Measurements from ENCODE around the gene PCID2.

PCID2 gene

DNA sequence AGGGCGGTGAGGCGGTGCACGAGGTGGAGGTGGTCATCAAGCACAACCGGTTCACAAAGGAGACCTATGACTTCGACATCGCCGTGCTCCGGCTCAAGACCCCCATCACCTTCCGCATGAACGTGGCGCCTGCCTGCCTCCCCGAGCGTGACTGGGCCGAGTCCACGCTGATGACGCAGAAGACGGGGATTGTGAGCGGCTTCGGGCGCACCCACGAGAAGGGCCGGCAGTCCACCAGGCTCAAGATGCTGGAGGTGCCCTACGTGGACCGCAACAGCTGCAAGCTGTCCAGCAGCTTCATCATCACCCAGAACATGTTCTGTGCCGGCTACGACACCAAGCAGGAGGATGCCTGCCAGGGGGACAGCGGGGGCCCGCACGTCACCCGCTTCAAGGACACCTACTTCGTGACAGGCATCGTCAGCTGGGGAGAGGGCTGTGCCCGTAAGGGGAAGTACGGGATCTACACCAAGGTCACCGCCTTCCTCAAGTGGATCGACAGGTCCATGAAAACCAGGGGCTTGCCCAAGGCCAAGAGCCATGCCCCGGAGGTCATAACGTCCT is 59.4 kb downstream of the PCID2 start:
- no peak for DNase-seq (ENCODE audit: low spot score)

DNA sequence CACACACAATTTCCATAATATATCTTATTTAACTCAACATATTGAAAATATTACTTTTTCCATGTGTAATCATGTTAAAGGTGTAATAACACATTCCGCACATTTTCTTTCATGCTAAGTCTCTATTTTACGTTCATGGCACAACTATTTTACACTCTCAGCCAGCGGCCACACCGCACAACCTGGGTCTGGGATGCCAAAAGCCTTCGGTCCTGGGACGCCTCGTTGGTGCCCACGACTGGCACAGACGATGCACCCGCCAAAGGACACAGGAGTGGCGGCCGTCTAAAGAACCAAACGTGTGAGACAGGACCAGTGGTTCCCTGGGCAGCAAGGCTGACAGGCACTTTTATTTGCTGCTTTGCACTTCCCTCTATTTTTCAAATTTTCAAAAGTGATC is 60.1 kb downstream of the PCID2 start:
- DNase-seq (ENCODE audit: low spot score), result no peak

DNA sequence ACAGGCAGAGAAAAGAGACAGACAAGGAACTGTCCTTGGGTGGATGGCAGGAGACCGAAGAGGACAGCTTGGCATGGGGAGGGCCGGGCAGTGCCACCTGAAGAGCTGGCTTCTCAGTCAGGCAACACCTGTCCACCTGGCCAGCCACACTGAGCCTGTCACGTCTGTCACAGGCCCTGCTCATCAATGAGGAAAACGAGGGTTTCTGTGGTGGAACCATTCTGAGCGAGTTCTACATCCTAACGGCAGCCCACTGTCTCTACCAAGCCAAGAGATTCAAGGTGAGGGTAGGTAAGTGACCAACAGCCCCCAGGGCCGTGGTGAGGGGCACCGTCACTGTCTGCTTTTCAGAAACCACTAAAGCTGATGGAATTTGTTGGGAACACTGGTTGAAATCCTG is 61.3 kb downstream of the PCID2 start:
- no peak for DNase-seq (ENCODE audit: low spot score)

DNA sequence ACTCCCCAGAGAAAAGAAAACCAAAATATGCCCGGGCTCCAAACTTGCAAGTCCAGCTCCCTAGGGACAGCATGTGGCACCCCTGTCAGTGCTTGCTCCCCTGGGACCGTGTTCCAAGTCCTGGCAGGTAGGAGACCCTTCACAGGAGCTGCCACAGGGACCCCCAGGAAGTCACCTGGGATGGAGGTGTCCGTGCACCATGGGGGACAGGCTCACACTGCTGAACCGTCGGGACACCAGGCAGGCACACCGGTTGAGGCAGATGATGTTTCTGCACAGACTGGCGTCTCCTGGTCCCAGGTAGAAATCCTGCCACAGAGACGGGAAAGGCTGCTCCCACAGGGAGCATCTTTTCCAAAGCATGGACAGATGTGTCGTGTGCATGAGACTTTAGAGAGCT is 61.7 kb downstream of the PCID2 start:
- DNase-seq (ENCODE audit: low spot score), result no peak

DNA sequence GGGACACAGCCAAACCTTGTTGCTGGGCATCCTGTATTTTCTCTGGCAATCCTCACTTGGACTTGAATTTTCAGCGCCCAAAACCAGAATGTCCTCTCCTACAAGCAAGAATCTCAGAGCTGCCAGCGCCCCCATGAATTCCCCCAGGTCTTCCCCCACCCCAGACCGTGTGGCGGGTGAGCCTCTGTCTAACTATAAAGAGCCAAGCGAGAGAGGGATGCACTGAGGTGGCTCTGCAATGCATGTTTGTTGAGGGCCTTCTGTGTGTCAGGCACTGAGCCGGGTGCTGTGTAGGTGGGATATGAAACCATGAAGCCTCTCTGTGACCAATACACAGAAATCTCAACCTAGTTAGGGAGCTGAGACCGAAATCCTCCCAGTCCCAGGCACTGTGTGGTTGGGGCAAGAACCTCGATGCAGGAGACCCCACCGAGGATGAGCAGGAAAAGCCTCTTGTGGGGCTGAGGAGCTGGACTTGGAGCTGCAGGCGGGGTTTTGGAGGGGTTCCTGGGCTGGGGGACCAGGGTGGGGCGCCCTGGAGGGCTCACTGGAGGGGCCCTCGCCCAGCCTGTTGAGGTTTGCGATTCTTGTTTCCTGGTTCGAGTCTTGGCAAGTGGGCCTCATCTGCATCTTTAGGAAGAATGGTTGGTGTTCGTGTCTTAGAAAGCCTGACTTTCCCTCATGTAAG is 62.4 kb downstream of the PCID2 start:
- DNase-seq (ENCODE audit: low spot score), result no peak

DNA sequence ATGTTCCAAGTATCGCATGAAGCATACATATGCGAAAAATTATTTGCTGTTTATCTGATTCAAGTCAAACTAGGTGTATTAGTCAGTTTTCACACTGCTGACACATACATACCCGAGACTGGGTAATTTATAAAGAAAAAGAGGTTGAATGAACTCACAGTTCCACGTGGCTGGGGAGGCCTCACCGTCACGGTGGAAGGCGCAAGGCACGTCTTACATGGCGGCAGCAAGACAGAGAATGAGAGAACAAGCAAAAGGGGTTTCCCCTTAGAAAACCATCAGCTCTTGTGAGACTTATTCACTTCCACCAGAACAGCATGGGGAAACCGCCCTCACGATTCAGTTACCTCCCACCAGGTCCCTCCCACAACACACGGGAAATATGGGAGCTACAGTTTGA is 63.0 kb downstream of the PCID2 start:
- no peak for DNase-seq (ENCODE audit: low spot score)

DNA sequence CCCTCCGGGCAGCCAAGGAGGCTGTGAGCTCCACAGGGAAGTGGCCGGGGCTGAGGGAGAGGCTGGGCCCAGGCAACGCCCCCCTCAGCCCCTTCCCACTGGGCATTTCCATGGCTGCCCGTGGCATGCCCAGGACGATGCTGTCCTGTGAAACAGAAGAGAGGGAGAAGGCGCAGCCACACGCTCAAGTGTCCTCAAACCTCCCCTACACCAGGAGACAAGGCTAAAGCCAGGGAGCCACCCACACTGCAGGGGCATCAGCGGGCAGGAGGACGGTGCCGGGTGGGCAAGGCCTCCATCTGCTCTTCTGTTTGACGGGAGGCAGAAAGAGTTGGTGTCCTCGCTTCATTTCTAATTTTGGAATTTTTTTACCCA is 64.2 kb downstream of the PCID2 start:
- DNase-seq (ENCODE audit: low spot score), result no peak

DNA sequence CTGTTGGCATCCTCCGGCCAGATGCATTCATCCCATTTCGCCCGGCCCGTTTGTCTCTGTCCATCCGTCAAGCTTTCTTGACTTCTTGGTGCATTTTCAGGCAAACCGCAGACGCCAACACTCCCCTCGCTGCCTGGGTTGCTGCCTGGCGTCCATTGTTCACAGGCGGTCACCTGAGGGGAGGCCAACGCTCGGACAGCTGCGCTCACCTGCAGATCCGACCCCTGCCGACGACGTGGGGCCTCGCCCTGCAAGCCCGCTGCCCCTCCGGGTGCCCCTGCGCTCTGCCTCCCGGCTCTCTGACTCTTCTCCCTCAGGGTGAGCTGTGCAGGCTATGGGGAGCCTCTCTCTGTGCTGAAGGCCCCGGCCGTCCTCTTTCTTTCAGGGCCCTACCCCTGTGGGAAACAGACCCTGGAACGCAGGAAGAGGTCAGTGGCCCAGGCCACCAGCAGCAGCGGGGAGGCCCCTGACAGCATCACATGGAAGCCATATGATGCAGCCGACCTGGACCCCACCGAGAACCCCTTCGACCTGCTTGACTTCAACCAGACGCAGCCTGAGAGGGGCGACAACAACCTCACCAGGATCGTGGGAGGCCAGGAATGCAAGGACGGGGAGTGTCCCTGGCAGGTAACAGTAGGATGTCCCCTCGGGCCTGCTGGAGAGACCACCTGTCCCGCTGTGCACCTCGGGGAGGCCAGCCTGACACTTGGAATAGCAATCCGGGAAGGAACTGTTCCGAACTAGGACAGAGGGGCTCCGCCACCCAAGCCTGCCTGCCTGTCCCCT is 64.8 kb downstream of the PCID2 start:
- no peak for DNase-seq (ENCODE audit: low spot score)

DNA sequence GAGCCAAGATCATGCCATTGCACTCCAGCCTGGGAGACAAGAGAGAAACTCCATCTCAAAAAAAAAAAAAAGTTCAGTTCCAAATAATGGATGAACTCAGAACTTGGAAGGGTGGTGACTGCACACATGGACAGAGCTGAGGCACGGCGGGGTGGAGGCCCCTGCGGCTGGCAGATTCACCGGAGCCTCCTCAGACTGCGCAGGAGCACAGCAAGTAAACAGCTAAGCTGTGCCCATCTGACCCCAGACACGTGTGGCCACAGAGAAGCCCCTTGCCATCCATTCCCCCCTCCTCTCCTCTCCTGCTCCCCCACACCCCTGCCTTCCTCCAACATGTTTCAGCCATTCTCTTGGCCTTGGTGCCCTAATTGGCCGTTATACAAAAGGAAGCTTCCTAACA is 65.6 kb downstream of the PCID2 start:
- DNase-seq (ENCODE audit: low spot score), result no peak

DNA sequence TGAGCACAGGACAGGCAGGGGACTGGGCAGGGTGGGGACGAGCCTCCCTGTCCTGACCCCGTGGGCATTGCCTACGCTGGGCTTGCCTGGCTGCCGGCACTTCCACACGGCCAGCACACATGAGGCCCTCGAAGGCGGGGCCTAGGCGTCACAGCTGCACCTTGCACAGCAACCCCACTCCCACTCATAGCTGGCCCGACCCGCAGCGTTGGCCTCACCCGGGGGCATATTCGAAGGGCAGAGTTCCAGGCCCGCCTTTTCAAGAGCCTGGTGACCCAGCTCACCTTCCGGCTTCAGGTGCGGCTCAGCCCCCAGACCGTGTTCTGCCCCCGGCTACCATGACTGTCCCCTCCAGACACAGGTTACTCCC is 66.9 kb downstream of the PCID2 start:
- DNase-seq (ENCODE audit: low spot score), result no peak

DNA sequence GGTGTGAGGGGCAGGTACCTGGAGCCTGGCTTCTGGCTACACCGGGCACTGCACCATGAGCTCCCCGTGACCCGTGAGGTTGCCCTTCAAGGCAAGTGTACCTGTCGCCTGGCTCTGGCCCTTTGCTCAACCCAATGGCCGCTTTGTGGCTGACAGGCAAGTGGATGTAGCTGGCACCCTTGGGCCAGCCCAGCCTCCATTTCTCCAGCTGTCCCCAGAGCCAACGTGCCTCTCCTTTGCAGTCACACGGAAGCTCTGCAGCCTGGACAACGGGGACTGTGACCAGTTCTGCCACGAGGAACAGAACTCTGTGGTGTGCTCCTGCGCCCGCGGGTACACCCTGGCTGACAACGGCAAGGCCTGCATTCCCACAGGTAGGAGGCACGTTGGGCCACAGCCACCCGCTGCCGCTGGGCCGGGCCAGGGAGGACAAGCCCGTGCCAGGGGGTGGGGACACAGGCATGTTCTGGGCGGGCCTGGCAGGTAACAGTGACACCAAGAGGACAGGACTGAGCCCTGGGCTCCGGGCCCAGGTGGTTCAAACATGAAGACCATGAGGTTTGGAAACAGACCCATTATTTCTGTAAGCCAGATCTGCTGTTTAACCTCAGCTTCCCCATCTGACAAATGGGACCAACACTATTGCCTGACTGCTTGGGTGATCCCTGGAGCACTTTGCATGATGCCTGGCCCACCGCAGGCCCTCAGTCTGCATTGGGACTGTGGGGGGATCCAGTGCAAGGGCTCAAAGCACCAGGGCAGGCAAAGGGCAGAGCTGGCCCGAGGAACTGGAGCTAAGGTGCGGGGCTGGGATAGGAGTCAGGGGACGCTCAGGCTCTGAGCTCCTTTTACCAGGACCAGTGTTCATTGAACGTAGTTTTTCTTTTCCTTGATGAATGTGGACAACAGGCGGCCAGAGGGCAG is 67.5 kb downstream of the PCID2 start:
- DNase-seq (ENCODE audit: low spot score), result no peak

DNA sequence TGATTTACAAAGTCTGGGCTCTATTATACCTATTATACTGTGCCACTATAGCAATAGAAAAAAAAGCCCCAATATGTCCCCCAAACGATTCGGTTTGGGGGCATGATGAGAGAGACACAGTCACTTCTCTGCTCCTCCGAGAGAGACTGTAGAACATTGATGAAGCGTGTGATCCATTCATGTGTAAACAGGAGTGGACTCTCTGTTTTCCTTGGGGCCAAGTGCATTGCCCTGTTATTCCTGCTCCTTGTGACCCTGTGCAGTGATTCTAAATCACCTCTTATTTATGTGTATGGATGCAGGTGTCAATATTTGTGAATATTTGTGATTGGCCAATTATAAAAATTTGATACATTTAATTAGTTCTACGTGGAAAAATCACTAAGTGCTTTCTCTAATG is 68.9 kb downstream of the PCID2 start:
- DNase-seq (ENCODE audit: low spot score), result no peak

DNA sequence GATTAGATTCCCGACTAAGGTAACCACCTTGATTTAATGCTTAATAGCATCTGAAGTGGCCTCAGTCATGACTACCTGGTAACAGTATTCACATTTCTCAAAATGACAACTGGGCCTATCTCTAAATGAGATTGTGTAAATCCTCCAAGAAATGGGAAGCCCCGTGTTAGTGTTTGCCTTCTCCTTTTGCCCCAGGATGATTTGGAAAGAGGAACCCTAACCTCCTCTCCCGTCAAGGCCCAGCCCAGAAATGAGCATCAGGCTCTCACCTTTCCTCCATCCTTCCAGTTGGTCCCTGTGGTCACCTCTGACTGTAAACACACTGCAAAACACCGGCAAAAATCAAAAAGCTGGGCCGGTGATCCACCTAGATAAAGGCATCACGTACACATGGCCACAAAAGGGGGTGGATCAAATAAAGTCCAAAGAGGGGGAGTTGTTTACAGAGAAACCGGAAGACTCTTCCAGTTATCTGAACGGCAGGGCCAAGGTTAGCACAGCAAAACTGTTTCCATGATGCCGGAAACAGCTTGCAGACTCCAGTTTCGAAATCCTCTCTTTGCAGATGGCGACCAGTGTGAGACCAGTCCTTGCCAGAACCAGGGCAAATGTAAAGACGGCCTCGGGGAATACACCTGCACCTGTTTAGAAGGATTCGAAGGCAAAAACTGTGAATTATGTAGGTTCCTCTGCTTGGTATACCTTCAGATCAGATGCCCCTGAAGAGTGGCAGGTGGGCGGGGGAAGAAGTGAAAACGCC is 69.5 kb downstream of the PCID2 start:
- DNase-seq (ENCODE audit: low spot score), result no peak

DNA sequence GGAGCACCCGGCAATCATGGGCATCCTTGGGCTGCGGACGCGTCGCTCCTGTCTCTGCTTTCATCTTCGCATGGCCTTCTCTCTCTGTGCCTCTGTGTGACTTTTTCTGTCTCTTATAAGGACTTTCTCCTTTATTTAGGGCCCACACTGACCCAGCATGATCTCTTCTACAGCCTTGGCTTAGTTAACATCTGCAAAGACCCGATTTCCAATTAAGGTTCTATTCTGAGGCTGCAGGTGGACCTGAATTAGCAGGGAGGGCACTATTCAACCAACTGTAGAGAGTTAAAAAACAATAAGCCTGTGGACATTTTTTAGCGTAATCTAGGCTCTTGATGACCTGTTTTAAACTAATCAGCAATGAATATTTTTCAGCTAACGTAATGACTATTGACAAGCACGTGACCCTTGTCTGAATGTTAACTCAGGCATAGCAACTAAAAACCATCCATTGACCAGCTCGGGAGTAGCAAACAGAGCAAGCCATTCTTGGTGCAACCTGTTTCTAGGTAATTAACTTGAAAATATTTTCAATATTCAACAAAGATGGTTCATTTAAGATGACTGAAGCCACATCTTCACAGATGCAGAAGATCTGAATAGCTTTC is 70.7 kb downstream of the PCID2 start:
- DNase-seq (ENCODE audit: low spot score), result no peak

DNA sequence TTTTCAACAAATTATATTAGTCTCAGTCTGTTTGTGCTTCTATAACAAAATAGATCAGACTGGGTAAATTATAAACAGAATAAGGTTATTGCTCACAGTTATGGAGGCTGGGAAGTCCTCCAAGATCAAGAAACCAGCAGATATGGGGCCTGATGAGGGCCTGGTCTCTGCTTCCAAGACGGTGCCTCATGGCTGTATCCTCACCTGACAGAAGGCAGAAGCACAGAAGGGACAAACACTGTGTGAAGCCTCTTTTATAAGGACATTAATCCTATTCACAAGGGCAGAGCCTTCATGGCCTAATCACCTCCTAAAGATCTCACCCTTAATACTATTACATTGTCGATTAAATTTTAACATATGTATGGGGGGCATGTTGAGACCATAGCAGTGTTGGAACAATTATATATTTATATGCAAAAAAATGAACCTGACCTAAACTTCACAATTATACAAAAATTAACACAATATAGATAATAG is 73.1 kb downstream of the PCID2 start:
- DNase-seq (ENCODE audit: low spot score), result no peak

DNA sequence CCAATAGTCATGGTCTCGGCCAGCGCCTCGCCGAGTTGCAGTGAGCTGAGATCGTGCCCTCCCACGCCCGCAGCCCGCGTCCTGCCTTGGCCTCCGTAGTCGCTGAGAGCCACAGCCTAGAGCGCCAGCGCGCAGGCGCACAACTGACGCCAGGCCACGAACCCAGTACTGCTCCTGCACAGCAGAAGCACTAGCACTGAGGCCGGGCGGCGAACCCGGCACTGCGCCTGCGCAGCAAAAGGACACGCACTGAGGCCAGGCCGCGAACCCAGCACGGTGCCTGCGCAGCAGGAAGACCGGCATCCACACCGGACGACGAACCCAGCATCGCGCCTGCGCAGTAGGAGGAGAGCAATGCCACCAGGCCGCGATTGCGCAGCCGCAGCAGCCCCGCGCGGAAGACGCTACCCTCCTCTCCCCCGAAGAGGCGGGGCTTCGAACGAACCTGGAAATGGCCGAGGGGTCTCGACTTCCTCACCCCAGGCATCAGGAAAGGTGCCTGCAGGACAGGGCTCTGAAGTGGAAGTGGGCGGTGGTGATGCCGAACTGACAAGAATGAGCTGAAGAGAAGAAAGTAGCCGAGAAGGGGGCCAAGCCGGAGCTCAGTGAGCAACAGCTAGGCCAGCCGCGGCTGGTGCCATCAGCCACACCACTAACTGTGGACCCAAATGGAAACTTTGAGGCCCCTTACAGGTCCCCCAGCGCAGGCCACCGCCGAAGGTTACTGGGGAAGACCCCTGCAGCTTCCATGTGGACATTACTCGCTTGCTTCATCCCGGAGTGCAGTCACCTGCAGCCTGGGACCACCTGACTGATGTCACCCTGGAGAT is 78.3 kb downstream of the PCID2 start:
- no peak for DNase-seq (ENCODE audit: low spot score)

DNA sequence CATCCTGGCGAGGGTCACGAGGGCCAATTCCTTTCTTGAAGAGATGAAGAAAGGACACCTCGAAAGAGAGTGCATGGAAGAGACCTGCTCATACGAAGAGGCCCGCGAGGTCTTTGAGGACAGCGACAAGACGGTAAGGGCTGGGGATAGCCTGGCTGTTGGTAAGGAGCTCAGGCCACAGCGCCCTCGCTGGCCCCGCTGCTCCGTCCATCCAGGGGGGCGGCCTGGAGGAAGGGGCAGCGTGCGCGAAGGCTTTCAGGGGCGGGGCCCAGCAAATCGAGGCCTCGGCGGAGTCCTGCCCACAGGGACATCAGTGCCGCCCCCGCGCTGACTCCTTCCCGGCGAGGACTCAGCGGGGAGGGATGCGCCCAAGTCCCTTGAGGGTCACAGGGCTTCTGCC is 79.0 kb downstream of the PCID2 start:
- DNase-seq (ENCODE audit: low spot score), result no peak
